GM18507 (cell line): ENCODE results near the gene PTPRM.

ENCODE experiments used
- DNase-seq: peaks from one replicate; pipeline ENCODE4 v3.0.0; 2011; ENCODE audit warnings: low read depth; ENCODE audit not compliant: insufficient read length; ENCODE audit errors: extremely low spot score
- FAIRE-seq: peaks from 2 replicates; lab custom pipeline; 2011; peaks lifted over from hg19 to GRCh38; lab: Jason Lieb, UNC

PTPRM gene

GRCh38 chr18:7566567-7567473, at the start of gene PTPRM:
TSS of gene PTPRM (plus strand) at chr18:7567316. CDS start at chr18:7567819, 503 bp downstream.
- DNase-seq (no peak), FAIRE-seq (no peak)

GRCh38 chr18:7517852-7518251, 49.3 kb upstream of the PTPRM start:
- FAIRE-seq = no peak
- DNase-seq = no peak

- no peak for DNase-seq
Observed at GRCh38 chr18:7520200-7520785, 46.8 kb upstream of the PTPRM start.

GRCh38 chr18:7521226-7521856, 45.8 kb upstream of the PTPRM start:
- no peak for FAIRE-seq
- no peak for DNase-seq

More at GRCh38 chr18:7520200-7520785, 46.8 kb upstream of the PTPRM start:
- no peak for FAIRE-seq

- no peak for FAIRE-seq
- no peak for DNase-seq
Observed at GRCh38 chr18:7523772-7524171, 43.3 kb upstream of the PTPRM start.

- FAIRE-seq = no peak
- DNase-seq = no peak
Observed at GRCh38 chr18:7524786-7525185, 42.3 kb upstream of the PTPRM start.

- FAIRE-seq (no peak), DNase-seq (no peak)
Observed at GRCh38 chr18:7532942-7533341, 34.2 kb upstream of the PTPRM start.

GRCh38 chr18:7535436-7536205, 31.5 kb upstream of the PTPRM start:
- DNase-seq = no peak

GRCh38 chr18:7537145-7537544, 30.0 kb upstream of the PTPRM start:
- FAIRE-seq (no peak), DNase-seq (no peak)

More at GRCh38 chr18:7535436-7536205, 31.5 kb upstream of the PTPRM start:
- no peak for FAIRE-seq

- DNase-seq (no peak), FAIRE-seq (no peak)
Observed at GRCh38 chr18:7541835-7542234, 25.3 kb upstream of the PTPRM start.

- no peak for FAIRE-seq
- no peak for DNase-seq
Observed at GRCh38 chr18:7544686-7545085, 22.4 kb upstream of the PTPRM start.

- no peak for DNase-seq
- no peak for FAIRE-seq
Observed at GRCh38 chr18:7545734-7546133, 21.4 kb upstream of the PTPRM start.

GRCh38 chr18:7548221-7548620, 18.9 kb upstream of the PTPRM start:
- no peak for FAIRE-seq
- no peak for DNase-seq

- DNase-seq (no peak), FAIRE-seq (no peak)
Observed at GRCh38 chr18:7548721-7549120, 18.4 kb upstream of the PTPRM start.

- DNase-seq = no peak
- FAIRE-seq = no peak
Observed at GRCh38 chr18:7557973-7558372, 9.1 kb upstream of the PTPRM start.

- FAIRE-seq (no peak), DNase-seq (no peak)
Observed at GRCh38 chr18:7558769-7559168, 8.3 kb upstream of the PTPRM start.

- no peak for FAIRE-seq
- DNase-seq = no peak
Observed at GRCh38 chr18:7559709-7560319, 7.3 kb upstream of the PTPRM start.

- DNase-seq (no peak), FAIRE-seq (no peak)
Observed at GRCh38 chr18:7561909-7562460, 5.1 kb upstream of the PTPRM start.

GRCh38 chr18:7562491-7562890, 4.6 kb upstream of the PTPRM start:
- FAIRE-seq (no peak), DNase-seq (no peak)
